Astrocyte (in vitro differentiated cells and primary cell): ENCODE results near the gene NOL4L.

Experiments used
- CTCF ChIP-seq: IDR thresholded peaks from 2 replicates; pipeline ENCODE4 v1.5.1; 2011; ENCODE audit warnings: low read depth, mild to moderate bottlenecking, inconsistent platforms, low read length, moderate library complexity; ENCODE audit not compliant: insufficient read depth
- EZH2 ChIP-seq: IDR thresholded peaks from 2 replicates; pipeline ENCODE4 v1.6.1; 2012; ENCODE audit warnings: mild to moderate bottlenecking, low read length, inconsistent platforms; ENCODE audit not compliant: insufficient read depth

GRCh38 chr20:32559205-32559752 lies 25.9 kb downstream of the NOL4L start:
- TF ChIP-seq CTCF, result no peak
- no peak for TF ChIP-seq EZH2
